Esophagus squamous epithelium (tissue), 5 donors: ENCODE data around the gene SPRYD7. TPM values are rescaled to one million over a fixed set of nuclear protein-coding genes. Genes with fewer than 3 reads are reported as not detected.
"Not testable (repeated sequence)": the region's sequence is repeated elsewhere in the genome, so short reads cannot be mapped to it uniquely, and the experiment has no call there.

Experiments used
- DNase-seq: peaks from one replicate; lab custom pipeline; 2025; lab: John Stamatoyannopoulos, UW
- H3K27ac ChIP-seq, 4 donors: fragments of 200-600 bp; sonication (generic); one replicate each; pipeline ENCODE4 v1.5.1; 2016 to 2019; ENCODE audit warnings: mild to moderate bottlenecking in 1 of 4
- H3K27me3 ChIP-seq, 4 donors: fragments of 200-600 bp; sonication (generic); 1 replicate in 3 of 4; 2 replicates in 1 of 4; pipeline versions ENCODE4 v1.5.1 to v1.6.0; 2017 to 2021; ENCODE audit warnings: antibody characterized with exemption in 1 of 4
- H3K36me3 ChIP-seq, 3 donors: fragments of 200-600 bp; sonication (generic); one replicate each; pipeline ENCODE4 v1.5.1; 2016 to 2019
- H3K4me1 ChIP-seq, 3 donors: fragments of 200-600 bp; sonication (generic); one replicate each; pipeline ENCODE4 v1.5.1; 2017 to 2019
- H3K4me3 ChIP-seq, 4 donors: fragments of 200-600 bp; sonication (generic); 1 replicate in 3 of 4; 2 replicates in 1 of 4; pipeline ENCODE4 v1.5.1; 2016 to 2019; ENCODE audit warnings: mild to moderate bottlenecking in 2 of 4, moderate library complexity in 1 of 4
- H3K9me3 ChIP-seq, 3 donors: fragments of 200-600 bp; sonication (generic); one replicate each; pipeline ENCODE4 v1.5.1; 2016 to 2019
- CTCF ChIP-seq, 6 experiments: fragments of 450-650 bp in 4 of 6; fragments of 200-600 bp in 2 of 6; sonication (generic) in 2 of 6; IDR thresholded peaks; one replicate each; pipeline ENCODE4 v1.5.1; 2016 to 2019; ENCODE audit warnings: antibody characterized with exemption in 6 of 6, mild to moderate bottlenecking in 4 of 6, moderate library complexity in 4 of 6
- POLR2A ChIP-seq, 4 donors: fragments of 450-650 bp; IDR thresholded peaks; one replicate each; pipeline ENCODE4 v1.6.1; 2017; ENCODE audit warnings: antibody characterized with exemption in 4 of 4, mild to moderate bottlenecking in 4 of 4, moderate library complexity in 3 of 4
- WGBS, 2 donors: methylation state at CpG; one replicate each; pipeline ENCODE4 v1.1.5; 2018; 5-methylcytosine and 5-hydroxymethylcytosine counted together
- intact Hi-C: fragments of 100-400 bp; cut with DNase I; formaldehyde crosslinking; loops from one replicate; pipeline ENCODE4 v1.15.0; 2022
- total RNA-seq, 4 donors: library from RNA; depleted of rRNA; stranded (reverse); fragments of >200 nt; gene quantifications; one replicate each; pipeline ENCODE4 v1.1.0, GENCODE V29; 2016
- donor health status: DM: yes; HTN: yes; CAD: no.

The SPRYD7 gene
- total RNA-seq, 4 donors from 2014 or later: 6.3 to 11.9 (median 9.2) TPM

GRCh38 chr13:49925881-49926418, 10.2 kb downstream of the SPRYD7 start:
- peaks cover 0 to 98% (median 26%) of the 10 kb centered on the region in 3 donors for H3K36me3 ChIP-seq
- no peaks in the 10 kb centered on the region for H3K9me3 ChIP-seq
- no peaks in the 10 kb centered on the region for H3K27me3 ChIP-seq
- TF ChIP-seq CTCF (IDR thresholded peaks at IDR 0.05) (no peak), POLR2A (IDR thresholded peaks at IDR 0.05) (no peak)
- 80 to 83% methylated on average over 2 of the region's 2 CpGs for WGBS, 2 donors
- intact Hi-C loops: no loop called here
- H3K27ac ChIP-seq: no peak overlapping the region
- H3K4me3 ChIP-seq: no peak overlapping the region
- H3K4me1 ChIP-seq: no peaks in the 10 kb centered on the region
- DNase-seq: no peak

- Histone ChIP-seq H3K4me3 (no peak overlapping the region), H3K4me1 (no peaks in the 10 kb centered on the region), H3K9me3 (no peaks in the 10 kb centered on the region), H3K36me3 (peaks cover 4 to 98% (median 26%) of the 10 kb centered on the region in 3 donors), H3K27me3 (no peaks in the 10 kb centered on the region), H3K27ac (no peak overlapping the region)
- intact Hi-C loops: no loop called here
- TF ChIP-seq POLR2A (IDR thresholded peaks at IDR 0.05) (no peak), CTCF (IDR thresholded peaks at IDR 0.05) (no peak)
- no peak for DNase-seq
These were observed 13.8 kb downstream of the SPRYD7 start for GRCh38 chr13:49922301-49922700.

GRCh38 chr13:49920969-49921368, 15.2 kb downstream of the SPRYD7 start:
- DNase-seq, H3K27me3 ChIP-seq, intact Hi-C loops, H3K27ac ChIP-seq, H3K4me1 ChIP-seq, H3K4me3 ChIP-seq, H3K9me3 ChIP-seq: not testable (repeated sequence)
- WGBS, 2 donors: 86 to 96% methylated on average over 4 of the region's 4 CpGs
- peaks cover 4 to 98% (median 22%) of the 10 kb centered on the region in 3 donors for H3K36me3 ChIP-seq

- WGBS, 2 donors: 87 to 91% methylated on average over 7 to 8 of the region's 8 CpGs
- H3K27ac ChIP-seq, H3K27me3 ChIP-seq, H3K9me3 ChIP-seq, DNase-seq, H3K4me3 ChIP-seq, intact Hi-C loops, H3K4me1 ChIP-seq: not testable (repeated sequence)
- peaks cover 4 to 96% (median 5%) of the 10 kb centered on the region in 3 donors for H3K36me3 ChIP-seq
These were observed 18.0 kb downstream of the SPRYD7 start for GRCh38 chr13:49918106-49918505.

- H3K27me3 ChIP-seq: no peaks in the 10 kb centered on the region
- intact Hi-C loops: no loop called here
- 85 to 91% methylated on average over 1 of the region's 1 CpG for WGBS, 2 donors
- DNase-seq: no peak
- no peak overlapping the region for H3K27ac ChIP-seq
- H3K4me3 ChIP-seq: no peak overlapping the region
- H3K9me3 ChIP-seq: no peaks in the 10 kb centered on the region
- peaks cover 3 to 87% (median 4%) of the 10 kb centered on the region in 3 donors for H3K36me3 ChIP-seq
- TF ChIP-seq CTCF (IDR thresholded peaks at IDR 0.05): no peak
- no peak for TF ChIP-seq POLR2A (IDR thresholded peaks at IDR 0.05)
- no peaks in the 10 kb centered on the region for H3K4me1 ChIP-seq
These were observed 21.2 kb downstream of the SPRYD7 start for GRCh38 chr13:49914947-49915346.

- no peak overlapping the region for H3K4me3 ChIP-seq
- no peak for DNase-seq
- H3K4me1 ChIP-seq: no peaks in the 10 kb centered on the region
- no peaks in the 10 kb centered on the region for H3K27me3 ChIP-seq
- H3K9me3 ChIP-seq: no peaks in the 10 kb centered on the region
- peaks cover 0 to 26% (median 3%) of the 10 kb centered on the region in 3 donors for H3K36me3 ChIP-seq
- WGBS, 2 donors: 80 to 84% methylated on average over 5 of the region's 5 CpGs
- TF ChIP-seq CTCF (IDR thresholded peaks at IDR 0.05) (no peak), POLR2A (IDR thresholded peaks at IDR 0.05) (no peak)
- intact Hi-C loops: no loop called here
- H3K27ac ChIP-seq: no peak overlapping the region
These were observed 27.5 kb downstream of the SPRYD7 start for GRCh38 chr13:49908637-49909036.
